SJCRH30 (cell line): ENCODE results near the gene SAGE1. TPM values are rescaled to one million over a fixed set of nuclear protein-coding genes. Genes with fewer than 3 reads are reported as not detected.

Source experiments
- DNase-seq, 2 experiments: peaks; one replicate each; pipeline ENCODE4 v3.0.0-alpha.2; 2015 to 2020
- H3K27ac ChIP-seq: fragments of 250-450 bp; sonication (Bioruptor Pico); 2 replicates; pipeline ENCODE4 v1.5.1; 2020; ENCODE audit warnings: mild to moderate bottlenecking, moderate library complexity
- H3K27me3 ChIP-seq: fragments of 250-450 bp; sonication (Bioruptor Pico); 2 replicates; pipeline ENCODE4 v1.5.1; 2020; ENCODE audit warnings: mild to moderate bottlenecking, moderate library complexity
- H3K36me3 ChIP-seq: fragments of 250-450 bp; sonication (Bioruptor Pico); 2 replicates; pipeline ENCODE4 v1.5.1; 2020; ENCODE audit warnings: mild to moderate bottlenecking, moderate library complexity
- H3K4me1 ChIP-seq: fragments of 250-450 bp; sonication (Bioruptor Pico); 2 replicates; pipeline ENCODE4 v1.5.1; 2020; ENCODE audit warnings: mild to moderate bottlenecking, moderate library complexity
- H3K4me3 ChIP-seq: fragments of 250-450 bp; sonication (Bioruptor Pico); 2 replicates; pipeline ENCODE4 v1.5.1; 2020; ENCODE audit warnings: mild to moderate bottlenecking, moderate library complexity
- H3K9me3 ChIP-seq: fragments of 250-450 bp; sonication (Bioruptor Pico); replicated peaks from 2 replicates; pipeline ENCODE4 v1.5.1; 2020; ENCODE audit warnings: mild to moderate bottlenecking, moderate library complexity
- total RNA-seq: library from RNA; depleted of rRNA; stranded (reverse); fragments of >200 nt; shearing (Covaris generic); gene quantifications from 2 replicates; pipeline ENCODE4 v1.2.3, GENCODE V29; 2014; rRNA removed

SAGE1 gene
- total RNA-seq, 1 experiment from 2014 or later: not detected

- H3K9me3 ChIP-seq: no peaks in the 10 kb centered on the region
- no peak overlapping the region for H3K27ac ChIP-seq
- H3K4me1 ChIP-seq: no peaks in the 10 kb centered on the region
- H3K27me3 ChIP-seq: no peaks in the 10 kb centered on the region
- DNase-seq: no peak
- no peak overlapping the region for H3K4me3 ChIP-seq
- no peaks in the 10 kb centered on the region for H3K36me3 ChIP-seq
Observed at GRCh38 chrX:135951291-135951690, 57.8 kb downstream of the SAGE1 start.

Other genes starting within 250 kb of the SAGE1 start
- not detected in 2 replicates for gene CT45A1, start 180.1 kb upstream of the SAGE1 start, total RNA-seq
- gene CT45A3, start 125.5 kb upstream of the SAGE1 start, total RNA-seq: not detected in 2 replicates
- gene CT45A5, start 108.2 kb upstream of the SAGE1 start, total RNA-seq: not detected in 2 replicates
- not detected in 2 replicates for gene CT45A6, start 90.9 kb upstream of the SAGE1 start, total RNA-seq
- gene CT45A2, start 73.7 kb upstream of the SAGE1 start, total RNA-seq: not detected in 2 replicates
- gene CT45A7, start 56.4 kb upstream of the SAGE1 start, total RNA-seq: not detected in 2 replicates
- gene CT45A8, start 39.2 kb upstream of the SAGE1 start, total RNA-seq: not detected in 2 replicates
- gene CT45A9, start 21.9 kb upstream of the SAGE1 start, total RNA-seq: not detected in 2 replicates
- not detected in 2 replicates for gene CT45A10, start 272 bp upstream of the SAGE1 start, total RNA-seq
- gene MMGT1, start 80.3 kb downstream of the SAGE1 start, total RNA-seq: 22.7 and 24.2 TPM in 2 replicates
- gene SLC9A6, start 91.7 kb downstream of the SAGE1 start, total RNA-seq: 13.5 and 15.8 TPM in 2 replicates